ENCODE results near the gene SPOUT1.
A peak's percentile ranks its signal among the peaks of the same experiment; 100 is the strongest.
"Not testable (repeated sequence)": the region's sequence is repeated elsewhere in the genome, so short reads cannot be mapped to it uniquely, and the experiment has no call there.

Gene SPOUT1

DNA sequence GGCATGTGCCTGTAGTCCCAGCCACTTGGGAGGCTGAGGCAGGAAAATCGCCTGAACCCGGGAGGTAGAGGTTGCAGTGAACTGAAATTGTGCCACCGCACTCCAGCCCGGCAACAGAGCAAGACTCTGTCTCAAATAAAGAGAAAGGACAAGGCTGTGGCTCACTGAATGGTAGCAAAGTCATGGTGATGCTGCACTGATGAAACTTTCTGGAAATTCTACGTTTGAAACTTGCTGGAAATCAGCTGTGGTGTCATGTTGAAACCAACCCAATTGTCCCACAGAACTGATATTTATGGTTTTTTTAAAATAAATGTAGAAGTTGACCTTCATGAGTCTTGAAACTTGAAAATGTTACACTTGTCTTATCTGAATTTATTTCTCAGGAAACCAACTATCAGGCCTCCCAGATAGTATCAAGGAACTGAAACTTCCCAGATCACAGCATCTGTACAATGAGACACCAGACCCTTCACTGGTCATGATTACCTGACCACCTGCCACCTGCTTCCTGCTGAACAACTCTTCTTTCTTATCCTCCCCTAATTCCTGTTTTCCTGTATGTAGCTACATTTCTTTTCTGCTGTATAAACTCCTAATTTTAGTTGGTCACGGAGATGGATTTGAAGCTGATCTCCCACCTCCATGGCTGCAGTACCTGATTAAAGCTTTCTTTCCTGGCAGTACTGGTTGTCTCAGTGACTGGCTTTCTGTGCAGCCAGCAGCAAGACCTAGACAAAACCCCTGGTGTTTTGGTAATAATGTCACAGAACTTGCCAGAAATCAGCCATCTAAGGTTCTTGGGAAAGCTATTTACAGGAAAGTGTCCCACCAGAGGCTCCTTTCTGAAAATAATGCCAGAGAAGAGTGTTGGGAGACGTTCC lies 48.2 kb downstream of the SPOUT1 start:
- no peak for DNase-seq (ENCODE audit: low read depth, low spot score)
- ChIA-PET CTCF (interaction anchor here (0.8 to 1.5 kb wide), 3 partner anchors 10 to 49 kb away, joined by 3 to 4 read pairs (median 4); partner anchors contain the start of gene ENDOG), POLR2A (interaction anchor here (0.6 kb wide), 1 partner anchor 22 kb away, joined by 3 read pairs; no protein-coding TSS in a partner anchor)
- TF ChIP-seq, protein P1, sequence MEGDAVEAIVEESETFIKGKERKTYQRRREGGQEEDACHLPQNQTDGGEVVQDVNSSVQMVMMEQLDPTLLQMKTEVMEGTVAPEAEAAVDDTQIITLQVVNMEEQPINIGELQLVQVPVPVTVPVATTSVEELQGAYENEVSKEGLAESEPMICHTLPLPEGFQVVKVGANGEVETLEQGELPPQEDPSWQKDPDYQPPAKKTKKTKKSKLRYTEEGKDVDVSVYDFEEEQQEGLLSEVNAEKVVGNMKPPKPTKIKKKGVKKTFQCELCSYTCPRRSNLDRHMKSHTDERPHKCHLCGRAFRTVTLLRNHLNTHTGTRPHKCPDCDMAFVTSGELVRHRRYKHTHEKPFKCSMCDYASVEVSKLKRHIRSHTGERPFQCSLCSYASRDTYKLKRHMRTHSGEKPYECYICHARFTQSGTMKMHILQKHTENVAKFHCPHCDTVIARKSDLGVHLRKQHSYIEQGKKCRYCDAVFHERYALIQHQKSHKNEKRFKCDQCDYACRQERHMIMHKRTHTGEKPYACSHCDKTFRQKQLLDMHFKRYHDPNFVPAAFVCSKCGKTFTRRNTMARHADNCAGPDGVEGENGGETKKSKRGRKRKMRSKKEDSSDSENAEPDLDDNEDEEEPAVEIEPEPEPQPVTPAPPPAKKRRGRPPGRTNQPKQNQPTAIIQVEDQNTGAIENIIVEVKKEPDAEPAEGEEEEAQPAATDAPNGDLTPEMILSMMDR (IDR thresholded peaks at IDR 0.05; ENCODE audit: insufficient read depth, low read length, missing control alignments), result no peak
- H3K4me3 ChIP-seq (ENCODE audit: low read depth, low read length), result no peak overlapping the region

DNA sequence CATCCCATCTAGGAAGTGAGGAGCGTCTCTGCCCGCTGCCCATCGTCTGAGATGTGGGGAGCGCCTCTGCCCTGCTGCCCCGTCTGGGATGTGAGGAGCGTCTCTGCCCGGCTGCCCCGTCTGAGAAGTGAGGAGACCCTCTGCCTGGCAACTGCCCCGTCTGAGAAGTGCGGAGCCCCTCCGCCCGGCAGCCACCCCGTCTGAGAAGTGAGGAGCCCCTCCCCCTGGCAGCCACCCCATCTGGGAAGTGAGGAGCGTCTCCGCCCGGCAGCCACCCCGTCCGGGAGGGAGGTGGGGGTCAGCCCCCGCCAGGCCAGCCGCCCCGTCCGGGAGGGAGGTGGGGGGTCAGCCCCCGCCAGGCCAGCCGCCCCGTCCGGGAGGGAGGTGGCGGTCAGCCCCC lies 49.5 kb downstream of the SPOUT1 start:
- CTCF ChIA-PET; H3K4me3 ChIP-seq (ENCODE audit: low read depth, low read length); DNase-seq (ENCODE audit: low read depth, low spot score); POLR2A ChIA-PET: not testable (repeated sequence)

DNA sequence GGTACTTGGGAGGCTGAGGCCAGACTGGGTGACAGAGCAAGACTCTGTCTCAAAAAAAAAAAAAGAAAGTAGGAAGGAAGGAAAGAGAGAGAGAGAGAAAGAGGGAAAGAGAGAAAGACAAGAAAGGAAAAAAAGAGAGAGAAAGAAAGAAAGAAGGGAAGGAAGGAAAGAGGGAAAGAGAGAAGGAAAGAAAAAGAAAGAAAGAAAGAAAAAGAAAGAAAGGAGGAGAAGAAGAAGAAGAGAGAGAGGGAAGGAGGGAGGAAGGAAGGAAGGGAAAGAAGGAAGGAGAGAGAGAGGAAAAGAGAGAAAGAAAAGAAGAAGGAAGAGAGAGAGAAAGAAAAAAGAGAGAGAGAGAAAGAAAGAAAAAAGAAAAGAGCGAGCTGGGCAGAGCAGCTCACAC lies 54.8 kb downstream of the SPOUT1 start:
- DNase-seq (ENCODE audit: low read depth, low spot score), result no peak
- no peak overlapping the region for H3K4me3 ChIP-seq (ENCODE audit: low read depth, low read length)
- ChIA-PET POLR2A (no interaction called here), CTCF (interaction anchor here (0.7 to 0.8 kb wide), 2 partner anchors 43 to 203 kb away, joined by 3 read pairs; no protein-coding TSS in a partner anchor)
- TF ChIP-seq, protein P1 (IDR thresholded peaks at IDR 0.05; ENCODE audit: insufficient read depth, low read length, missing control alignments), result no peak

DNA sequence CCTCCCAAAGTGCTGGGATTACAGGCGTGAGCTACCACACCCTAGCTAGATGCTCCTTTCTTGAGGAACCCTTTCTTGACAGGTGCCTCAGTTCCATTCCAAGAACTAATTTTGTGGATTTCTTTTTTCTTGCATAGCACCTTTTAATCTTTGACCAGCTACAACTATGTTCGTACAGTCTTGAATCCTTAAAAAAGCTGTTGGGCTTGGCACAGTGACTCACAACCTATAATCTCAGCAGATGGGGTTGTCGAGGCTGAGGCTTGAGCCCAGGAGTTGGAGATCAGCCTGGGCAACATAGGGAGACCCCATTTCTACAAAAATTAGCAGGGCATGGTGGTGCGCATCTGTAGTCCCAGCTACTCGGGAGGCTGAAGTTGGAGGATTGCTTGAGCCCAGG lies 56.5 kb downstream of the SPOUT1 start:
- TF ChIP-seq, protein P1 (IDR thresholded peaks at IDR 0.05; ENCODE audit: insufficient read depth, low read length, missing control alignments), result no peak
- CTCF ChIA-PET, result interaction anchor here (2.4 kb wide), 1 partner anchor 139 kb away, joined by 8 read pairs; no protein-coding TSS in a partner anchor
- POLR2A ChIA-PET, result no interaction called here
- no peak overlapping the region for H3K4me3 ChIP-seq (ENCODE audit: low read depth, low read length)
- DNase-seq (ENCODE audit: low read depth, low spot score), result no peak

DNA sequence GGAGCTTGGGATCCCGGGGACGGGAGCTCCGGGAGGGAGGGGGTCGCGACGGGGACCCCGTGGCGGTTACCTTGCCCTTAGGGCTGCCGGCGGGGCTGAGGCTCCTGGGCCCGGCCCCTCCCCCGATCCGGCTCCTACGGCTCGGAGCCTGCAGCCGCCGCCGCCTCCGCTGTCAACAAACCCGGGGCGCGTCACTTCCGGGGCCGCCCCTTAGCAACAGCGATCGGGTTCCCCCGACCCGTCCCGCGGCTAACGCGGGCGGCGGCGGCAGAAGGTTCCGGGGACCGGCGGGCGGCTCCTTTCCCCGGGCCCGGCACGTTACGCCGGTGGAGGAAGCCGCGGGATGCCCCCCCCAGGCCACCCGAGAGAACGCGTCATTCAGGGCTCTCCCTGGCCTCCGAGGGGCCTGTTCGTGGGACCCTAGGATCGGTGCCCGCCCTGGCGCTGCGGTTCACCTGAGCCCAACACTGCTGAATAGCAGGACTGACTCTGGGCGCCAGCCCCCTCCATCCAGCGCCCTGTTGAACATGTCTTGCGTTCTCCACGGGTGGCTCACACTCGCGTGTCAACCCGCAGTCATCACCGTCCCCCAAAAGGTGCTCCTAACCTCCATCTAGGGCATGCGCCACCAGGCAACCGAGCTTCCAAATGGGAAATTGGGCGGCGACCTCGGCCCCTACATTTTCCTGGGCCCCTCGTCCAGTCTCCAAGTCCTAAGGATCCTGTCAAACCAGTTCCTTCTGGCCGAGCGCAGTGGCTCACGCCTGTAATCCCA lies 57.7 kb downstream of the SPOUT1 start, which contains the start of gene ZER1:
Gene ZER1 (minus strand): TSS at position 183 of the 775 bp plus-strand sequence. CDS start 16,362 bp downstream, outside the sequence.
- POLR2A ChIA-PET, result interaction anchor here (1.0 kb wide), 1 partner anchor 17 kb away, joined by 3 read pairs; no protein-coding TSS in a partner anchor
- TF ChIP-seq, protein P1 (IDR thresholded peaks at IDR 0.05; ENCODE audit: insufficient read depth, low read length, missing control alignments), result no peak
- peak within 1 kb of the TSS; percentile 97 for H3K4me3 ChIP-seq (ENCODE audit: low read depth, low read length)
- DNase-seq (ENCODE audit: low read depth, low spot score), result no peak
- CTCF ChIA-PET, result interaction anchor here (0.8 to 2.4 kb wide), 5 partner anchors 10 to 654 kb away, joined by 3 to 8 read pairs (median 4); no protein-coding TSS in a partner anchor

DNA sequence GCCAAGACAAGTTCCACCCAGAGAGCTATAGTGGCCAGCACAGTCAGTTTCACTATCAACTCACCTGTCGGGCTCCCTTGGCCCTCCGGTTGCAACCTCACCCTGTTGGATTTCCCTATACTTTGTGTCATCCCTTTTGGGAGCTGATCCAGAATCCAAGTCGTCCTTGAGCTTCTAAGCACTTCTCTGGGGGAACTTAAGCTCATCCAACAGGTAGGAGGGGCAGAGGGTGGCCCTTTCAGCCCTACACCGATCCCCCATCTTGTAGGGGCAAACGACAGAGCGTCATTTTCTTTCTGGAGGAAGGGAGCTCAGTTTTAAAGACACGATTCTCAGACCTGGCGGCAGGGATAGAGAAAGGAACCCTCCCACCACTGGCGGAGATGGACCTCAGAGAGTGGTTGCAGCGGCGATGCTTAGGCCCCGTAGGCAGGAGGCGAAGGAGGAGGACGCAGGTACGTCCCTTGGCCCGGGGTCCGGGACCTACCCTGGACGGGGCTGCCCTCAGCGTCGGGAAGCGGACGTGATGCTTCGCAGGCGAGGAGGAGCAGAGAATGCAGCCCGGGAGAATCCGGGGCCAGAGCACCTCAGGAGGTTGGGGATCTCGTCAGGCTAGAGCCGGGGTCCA lies 58.4 kb downstream of the SPOUT1 start:
- peak overlapping the region; percentile 97 for H3K4me3 ChIP-seq (ENCODE audit: low read depth, low read length)
- CTCF ChIA-PET, result interaction anchor here (0.7 to 2.4 kb wide), 8 partner anchors 17 to 654 kb away, joined by 3 to 8 read pairs (median 4); no protein-coding TSS in a partner anchor
- POLR2A ChIA-PET, result interaction anchor here (1.0 kb wide), 1 partner anchor 17 kb away, joined by 3 read pairs; no protein-coding TSS in a partner anchor
- TF ChIP-seq, protein P1 (IDR thresholded peaks at IDR 0.05; ENCODE audit: insufficient read depth, low read length, missing control alignments), result no peak
- no peak for DNase-seq (ENCODE audit: low read depth, low spot score)

Data from AG04449 (cell line).